Stimulated activated naive B cell treated with anti-CD40 and anti-IgM and Interleukin-4, amounts not matched to agents 10 μg/mL and 1 μg/mL and 100 μg/mL, for 72 hours (primary cell): ENCODE measurements around the gene CPEB4.
A peak's percentile ranks its signal among the peaks of the same experiment; 100 is the strongest.

Experiments used
- ATAC-seq, 2 donors: fragments of 150-1000 bp; cut with Tn5 transposase; replicated peaks; 2 replicates each; pipeline ENCODE4 v1.10.0; 2021; ENCODE audit warnings: moderate library complexity in 1 of 2
- DNase-seq: peaks from one replicate; pipeline ENCODE4 v3.0.0; 2021
- H3K27ac Mint-ChIP-seq: one replicate; pipeline ENCODE4 v1.8.0; 2022; ENCODE audit warnings: mild to moderate bottlenecking, mixed read lengths
- H3K27me3 Mint-ChIP-seq, 2 donors: one replicate each; pipeline ENCODE4 v1.8.0; 2022; ENCODE audit warnings: mixed read lengths in 2 of 2
- H3K36me3 Mint-ChIP-seq, 2 donors: one replicate each; pipeline ENCODE4 v1.8.0; 2022; ENCODE audit warnings: mixed read lengths in 2 of 2, mild to moderate bottlenecking in 1 of 2
- H3K4me1 Mint-ChIP-seq, 2 donors: one replicate each; pipeline ENCODE4 v1.8.0; 2022; ENCODE audit warnings: mixed read lengths in 2 of 2, mild to moderate bottlenecking in 1 of 2
- H3K4me3 Mint-ChIP-seq, 2 donors: one replicate each; pipeline ENCODE4 v1.8.0; 2022; ENCODE audit warnings: mild to moderate bottlenecking in 2 of 2, mixed read lengths in 2 of 2, moderate library complexity in 1 of 2
- H3K9me3 Mint-ChIP-seq, 2 donors: one replicate each; pipeline ENCODE4 v1.8.0; 2022; ENCODE audit warnings: mixed read lengths in 2 of 2, mild to moderate bottlenecking in 1 of 2

Gene CPEB4

DNA sequence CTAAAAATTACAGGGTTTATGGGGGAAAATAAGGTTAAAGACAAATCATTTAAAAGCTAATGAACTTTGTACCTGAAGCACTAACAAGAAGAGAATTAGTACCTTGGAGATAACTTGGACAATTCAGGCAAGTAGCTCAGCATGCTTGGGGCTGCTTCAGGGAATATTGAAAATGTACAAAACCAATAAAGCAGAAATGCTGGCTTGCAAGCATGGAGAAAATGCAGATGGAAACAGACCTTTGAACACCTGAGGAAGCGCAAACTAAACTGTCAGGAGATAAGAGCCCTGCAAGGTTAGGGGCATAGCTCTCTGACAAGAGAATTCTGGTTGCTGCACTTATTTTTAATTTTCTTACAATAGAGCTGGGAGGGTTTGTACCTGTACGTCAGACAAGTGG lies 58.2 kb downstream of the CPEB4 start:
- H3K4me3 Mint-ChIP-seq = no peak overlapping the region
- H3K4me1 Mint-ChIP-seq = peaks cover 2 to 12% of the 10 kb centered on the region in 2 donors
- no peak for DNase-seq
- H3K36me3 Mint-ChIP-seq = peaks cover 28 to 38% of the 10 kb centered on the region in 2 donors
- no peaks in the 10 kb centered on the region for H3K9me3 Mint-ChIP-seq
- H3K27ac Mint-ChIP-seq = no peak overlapping the region
- H3K27me3 Mint-ChIP-seq = no peaks in the 10 kb centered on the region
- ATAC-seq = no peak

DNA sequence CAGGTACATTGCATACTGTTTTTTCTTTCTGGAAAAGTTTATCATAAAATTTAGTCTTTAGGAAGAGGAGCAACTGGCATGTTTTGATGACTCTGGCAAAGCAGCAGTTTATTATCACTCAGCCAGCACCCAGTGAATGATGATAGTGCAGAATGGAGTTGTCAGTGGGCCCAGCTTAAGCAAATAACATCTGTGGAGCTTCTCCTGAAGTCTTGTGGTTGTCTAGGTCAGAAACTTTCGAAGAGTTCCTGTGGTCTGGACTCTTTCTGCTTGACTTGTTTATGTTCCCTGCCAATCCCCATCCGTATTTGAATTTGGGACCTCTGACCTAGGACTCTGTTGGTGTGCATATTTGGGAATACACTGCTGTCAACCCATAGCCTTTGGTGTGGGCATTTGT lies 62.7 kb downstream of the CPEB4 start:
- H3K36me3 Mint-ChIP-seq = peaks cover 43 to 57% of the 10 kb centered on the region in 2 donors

DNA sequence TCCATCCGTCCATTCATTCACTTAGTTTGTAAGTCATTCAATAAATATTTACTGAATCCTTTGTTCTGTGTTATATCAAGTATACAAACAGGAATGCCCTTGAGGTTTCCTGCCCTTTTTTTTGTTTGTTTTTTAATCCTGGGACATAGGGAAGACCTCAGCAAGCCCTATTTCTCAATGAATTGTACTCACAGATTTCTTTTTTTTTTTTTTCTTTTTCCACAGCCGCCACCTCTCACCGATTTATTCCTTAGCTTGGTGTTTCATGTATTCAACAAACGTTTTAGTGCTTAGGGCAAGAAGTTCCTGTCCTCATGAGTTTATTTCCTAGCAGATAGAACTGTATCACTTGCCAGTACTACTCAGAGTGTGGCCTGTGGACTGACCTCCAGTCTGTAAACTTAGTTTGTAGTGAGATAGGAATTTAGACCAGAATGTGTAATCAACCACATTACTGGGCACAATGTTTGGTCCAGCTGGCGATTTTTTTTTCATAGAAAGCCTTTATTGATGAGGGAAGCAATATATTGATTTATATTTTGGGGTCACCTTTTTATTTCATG lies 65.5 kb downstream of the CPEB4 start:
- Mint-ChIP-seq H3K27ac (no peak overlapping the region), H3K4me1 (peaks cover 0 to 5% of the 10 kb centered on the region in 2 donors), H3K27me3 (no peaks in the 10 kb centered on the region), H3K4me3 (no peak overlapping the region), H3K9me3 (no peaks in the 10 kb centered on the region), H3K36me3 (peaks cover 31 to 45% of the 10 kb centered on the region in 2 donors)
- DNase-seq (no peak), ATAC-seq (no peak)

More for the DNA sequence above, 62.7 kb downstream of the CPEB4 start:
- Mint-ChIP-seq H3K27me3 (no peaks in the 10 kb centered on the region), H3K4me1 (peaks cover 0 to 6% of the 10 kb centered on the region in 2 donors), H3K27ac (no peak overlapping the region), H3K4me3 (no peak overlapping the region), H3K9me3 (no peaks in the 10 kb centered on the region)
- ATAC-seq (no peak), DNase-seq (no peak)

DNA sequence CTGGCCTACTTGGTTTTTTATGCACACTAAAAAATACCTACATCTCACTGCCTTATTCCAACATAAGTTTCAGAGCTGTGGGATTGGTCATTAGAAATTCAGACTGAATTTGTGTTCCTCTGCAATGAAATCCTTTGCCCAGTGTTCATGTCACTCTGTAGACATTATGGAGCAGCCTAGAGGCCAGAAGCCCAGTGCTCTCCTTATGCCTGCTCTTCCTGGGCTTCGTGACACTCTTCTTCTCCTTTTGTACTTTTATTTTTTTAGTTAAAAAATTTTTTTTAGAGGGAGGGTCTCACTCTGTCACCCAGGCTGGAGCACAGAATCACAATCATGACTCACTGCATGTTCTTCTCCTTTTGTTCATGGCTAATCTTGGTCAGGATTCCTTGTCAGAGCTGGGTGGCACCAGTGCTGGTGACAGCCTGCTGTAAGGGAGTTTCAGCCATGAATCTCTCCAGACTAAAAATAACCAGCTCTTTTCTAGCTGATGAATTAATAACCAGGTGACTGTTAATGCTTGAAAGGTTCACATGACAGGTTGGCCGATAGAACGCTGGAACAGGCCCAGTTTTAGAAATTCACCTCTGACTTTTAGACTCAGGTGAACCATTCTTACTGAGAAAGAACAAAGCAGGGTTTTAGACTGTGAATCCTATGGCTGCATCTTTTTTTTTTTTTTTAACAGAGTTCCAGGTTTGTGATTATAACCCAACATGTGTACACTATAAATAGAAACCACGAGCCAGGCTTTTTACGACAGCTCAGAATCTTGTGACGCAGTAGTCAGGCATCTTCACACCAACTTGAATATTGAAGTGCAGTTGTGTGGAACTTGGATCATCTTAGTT lies 66.7 kb downstream of the CPEB4 start:
- Mint-ChIP-seq H3K4me3 (no peak overlapping the region), H3K9me3 (no peaks in the 10 kb centered on the region), H3K27ac (peak overlapping the region; percentile 44), H3K27me3 (no peaks in the 10 kb centered on the region), H3K36me3 (peaks cover 26 to 37% of the 10 kb centered on the region in 2 donors), H3K4me1 (peaks cover 0 to 5% of the 10 kb centered on the region in 2 donors)
- ATAC-seq (no peak), DNase-seq (no peak)

DNA sequence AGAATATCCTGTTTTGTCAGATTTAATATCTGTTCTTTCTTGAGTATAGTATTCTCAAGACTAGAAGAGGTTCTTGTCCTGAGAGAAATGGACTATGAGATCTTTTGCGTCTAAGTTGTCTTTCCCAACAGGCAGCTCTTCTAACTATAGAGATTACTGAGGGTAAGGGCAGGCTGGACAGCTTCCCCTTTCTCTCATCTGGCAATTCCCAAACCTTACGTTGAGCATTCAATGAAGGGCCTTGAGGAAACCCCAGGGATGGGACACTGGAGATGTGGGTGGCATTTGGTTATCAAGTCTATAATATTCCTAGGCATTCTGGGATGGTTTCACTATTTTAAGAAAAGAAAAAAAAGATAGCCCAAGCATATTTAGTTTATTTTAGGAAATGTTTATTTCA lies 72.8 kb downstream of the CPEB4 start:
- Mint-ChIP-seq H3K27me3 (no peaks in the 10 kb centered on the region), H3K27ac (no peak overlapping the region), H3K36me3 (peaks cover 8 to 17% of the 10 kb centered on the region in 2 donors), H3K4me3 (no peak overlapping the region), H3K4me1 (peaks cover 5% of the 10 kb centered on the region in 2 donors), H3K9me3 (no peaks in the 10 kb centered on the region)
- no peak for ATAC-seq
- DNase-seq = no peak

DNA sequence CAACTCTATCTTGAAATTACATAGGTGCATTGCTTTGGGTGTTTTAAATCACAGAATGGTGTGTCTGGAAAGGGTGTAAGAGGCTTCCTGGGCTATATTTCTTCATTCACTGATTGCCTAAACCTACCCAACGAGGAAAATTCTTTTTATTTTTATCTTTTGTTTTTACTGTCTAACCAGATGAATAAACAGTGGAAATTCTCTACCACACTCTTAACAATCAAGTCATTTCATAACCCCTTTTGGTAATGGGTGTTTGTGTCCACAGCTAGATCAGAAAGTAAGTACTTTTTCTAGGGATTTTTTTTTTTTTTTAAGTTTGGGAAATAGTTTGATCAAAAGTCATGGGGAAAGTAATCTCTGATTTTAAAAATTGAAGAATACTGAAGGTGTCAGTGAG lies 73.3 kb downstream of the CPEB4 start:
- Mint-ChIP-seq H3K36me3 (peaks cover 5 to 14% of the 10 kb centered on the region in 2 donors), H3K4me1 (peaks cover 5% of the 10 kb centered on the region in 2 donors), H3K9me3 (no peaks in the 10 kb centered on the region), H3K27ac (no peak overlapping the region), H3K27me3 (no peaks in the 10 kb centered on the region), H3K4me3 (no peak overlapping the region)
- DNase-seq (no peak), ATAC-seq (no peak)

DNA sequence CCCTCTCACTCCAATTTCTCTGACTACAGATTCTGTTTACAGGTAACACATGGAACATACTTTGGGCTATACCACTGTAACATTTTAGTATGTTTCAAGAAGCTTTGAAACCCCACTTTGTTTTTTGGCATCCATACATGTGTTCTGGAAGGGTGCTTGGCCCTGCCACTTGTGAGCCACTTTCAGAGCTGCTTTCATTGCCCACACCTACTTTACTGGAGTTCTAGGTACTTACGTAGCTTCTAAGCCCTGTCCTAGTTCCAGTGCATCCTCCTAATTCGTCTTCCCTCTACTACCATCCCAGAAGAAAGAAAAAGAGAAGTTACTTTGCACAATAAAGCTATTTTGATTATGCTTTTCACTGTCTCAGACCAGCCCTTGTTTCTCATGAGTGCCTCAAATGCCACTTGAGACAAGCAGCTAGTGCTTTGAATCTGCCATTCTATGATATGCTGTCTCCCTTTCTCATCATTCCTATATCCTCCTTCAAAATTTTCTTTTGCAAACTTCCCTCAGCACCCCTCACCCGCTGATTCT lies 74.4 kb downstream of the CPEB4 start:
- H3K4me3 Mint-ChIP-seq = no peak overlapping the region
- H3K27ac Mint-ChIP-seq = no peak overlapping the region
- no peak for ATAC-seq

DNA sequence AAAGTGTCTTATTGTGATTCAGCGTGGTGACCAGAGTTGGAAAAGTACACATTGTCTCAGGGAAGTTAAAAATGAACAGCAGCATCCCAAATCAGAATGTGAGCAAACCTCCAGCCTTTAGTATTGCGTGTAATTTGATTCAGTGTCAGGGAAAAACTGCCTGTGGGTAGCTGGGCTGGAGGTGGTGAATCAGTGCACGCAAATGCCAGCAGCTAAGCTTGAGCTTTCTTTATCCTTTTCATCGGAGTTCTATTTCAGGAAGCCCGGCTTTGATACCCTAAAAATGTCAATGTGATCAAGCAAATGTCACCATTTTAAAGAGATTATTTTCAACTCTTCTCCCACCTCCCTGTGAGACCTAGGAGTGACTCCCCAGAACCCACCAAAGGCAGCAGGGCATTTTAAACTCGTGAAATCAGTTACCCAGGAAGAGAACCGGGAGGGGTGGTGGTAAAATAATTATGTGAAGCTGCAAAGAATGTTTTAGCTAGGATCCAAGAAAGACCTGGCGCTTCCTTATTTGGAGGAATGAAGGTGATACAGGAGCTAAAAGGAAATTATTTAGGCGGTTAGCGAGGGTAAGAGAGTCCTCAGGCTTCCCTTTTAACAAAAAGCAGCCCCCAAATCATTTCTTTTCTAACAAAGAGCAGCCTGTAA lies 75.2 kb downstream of the CPEB4 start:
- ATAC-seq (no peak), DNase-seq (no peak)
- H3K36me3 Mint-ChIP-seq = peaks cover 3 to 8% of the 10 kb centered on the region in 2 donors
- no peaks in the 10 kb centered on the region for H3K27me3 Mint-ChIP-seq
- H3K4me1 Mint-ChIP-seq = peaks cover 0 to 5% of the 10 kb centered on the region in 2 donors
- no peaks in the 10 kb centered on the region for H3K9me3 Mint-ChIP-seq
- H3K27ac Mint-ChIP-seq = no peak overlapping the region
- H3K4me3 Mint-ChIP-seq = no peak overlapping the region

More for the DNA sequence above, 74.4 kb downstream of the CPEB4 start:
- Mint-ChIP-seq H3K4me1 (peaks cover 5% of the 10 kb centered on the region in 2 donors), H3K36me3 (peaks cover 3 to 14% of the 10 kb centered on the region in 2 donors), H3K9me3 (no peaks in the 10 kb centered on the region), H3K27me3 (no peaks in the 10 kb centered on the region)
- DNase-seq = no peak

DNA sequence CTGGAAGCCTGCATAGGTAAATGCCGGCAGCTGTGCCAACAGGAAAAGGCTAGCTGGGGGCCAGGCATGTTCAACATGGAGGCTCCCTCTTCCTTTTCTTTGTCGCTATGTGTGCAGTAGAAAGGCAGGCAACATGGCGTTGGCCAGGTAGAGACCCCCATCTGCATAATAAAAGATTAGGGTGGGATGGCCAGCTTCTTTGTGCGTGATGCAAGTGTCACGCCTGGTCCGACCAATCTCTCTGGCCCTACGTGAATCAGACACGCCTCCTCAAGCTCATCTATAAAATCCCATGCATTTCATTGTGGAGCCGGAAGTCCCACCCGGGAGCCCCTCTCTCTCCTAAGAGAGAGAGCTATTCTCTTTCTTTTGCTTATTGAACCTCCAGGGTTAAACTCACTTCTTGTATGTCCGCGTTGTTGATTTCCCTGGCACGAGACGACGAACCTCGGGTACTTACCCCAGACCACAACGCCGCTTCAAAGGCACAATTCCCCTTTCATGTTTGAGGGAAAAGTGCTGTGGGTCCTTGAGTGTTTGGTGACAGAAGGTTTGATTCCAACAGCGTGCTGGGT lies 75.8 kb downstream of the CPEB4 start:
- Mint-ChIP-seq H3K36me3 (peaks cover 3 to 8% of the 10 kb centered on the region in 2 donors), H3K27me3 (peaks cover 0 to 1% of the 10 kb centered on the region in 2 donors), H3K27ac (peak overlapping the region; percentile 51), H3K4me3 (no peak overlapping the region), H3K4me1 (peaks cover 0 to 5% of the 10 kb centered on the region in 2 donors), H3K9me3 (no peaks in the 10 kb centered on the region)
- no peak for ATAC-seq
- no peak for DNase-seq

DNA sequence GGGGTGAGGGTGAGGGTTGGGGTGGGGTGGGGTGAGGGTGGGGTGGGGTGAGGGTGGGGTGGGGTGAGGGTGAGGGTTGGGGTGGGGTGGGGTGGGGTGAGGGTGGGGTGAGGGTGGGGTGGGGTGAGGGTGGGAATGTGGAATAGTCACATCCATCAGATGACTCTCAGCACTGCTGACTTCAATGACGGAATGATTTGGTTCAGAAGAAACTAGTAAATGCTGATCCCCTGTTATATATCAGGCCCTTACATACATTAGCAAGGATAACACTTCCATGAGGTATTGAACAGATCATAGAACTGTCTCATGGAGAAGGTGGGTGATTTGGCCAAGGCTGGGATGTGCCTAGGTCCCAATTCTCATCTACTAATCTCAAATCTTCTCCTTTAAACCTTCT lies 76.4 kb downstream of the CPEB4 start:
- H3K4me1 Mint-ChIP-seq = peaks cover 0 to 5% of the 10 kb centered on the region in 2 donors
- H3K27ac Mint-ChIP-seq = no peak overlapping the region
- H3K27me3 Mint-ChIP-seq = peaks cover 5% of the 10 kb centered on the region in 2 donors
- H3K36me3 Mint-ChIP-seq = peaks cover 3 to 8% of the 10 kb centered on the region in 2 donors
- no peaks in the 10 kb centered on the region for H3K9me3 Mint-ChIP-seq
- DNase-seq = no peak
- H3K4me3 Mint-ChIP-seq = no peak overlapping the region
- no peak for ATAC-seq

DNA sequence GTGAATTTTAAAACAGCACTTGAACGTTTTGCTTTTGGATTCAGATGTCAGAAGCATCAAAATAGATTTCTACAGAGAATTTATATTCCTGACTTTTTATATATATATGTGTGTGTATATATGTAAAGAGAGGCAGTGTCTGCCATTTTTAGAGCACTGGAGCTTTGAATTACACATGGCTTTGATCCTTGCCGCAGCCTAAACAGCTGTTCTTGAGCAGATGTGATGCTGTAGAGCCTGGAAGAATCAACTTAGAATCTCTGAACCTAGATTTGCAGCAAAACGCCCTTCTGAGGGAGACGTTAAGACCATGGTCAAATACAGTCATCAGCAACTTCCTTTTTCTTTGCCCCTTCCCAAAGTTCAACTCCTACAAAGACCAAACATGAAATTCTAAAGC lies 79.1 kb downstream of the CPEB4 start:
- Mint-ChIP-seq H3K36me3 (peaks cover 3 to 8% of the 10 kb centered on the region in 2 donors), H3K4me1 (peaks cover 0 to 5% of the 10 kb centered on the region in 2 donors), H3K27ac (no peak overlapping the region), H3K4me3 (no peak overlapping the region), H3K9me3 (no peaks in the 10 kb centered on the region), H3K27me3 (peaks cover 14 to 15% of the 10 kb centered on the region in 2 donors)
- ATAC-seq (no peak), DNase-seq (no peak)

DNA sequence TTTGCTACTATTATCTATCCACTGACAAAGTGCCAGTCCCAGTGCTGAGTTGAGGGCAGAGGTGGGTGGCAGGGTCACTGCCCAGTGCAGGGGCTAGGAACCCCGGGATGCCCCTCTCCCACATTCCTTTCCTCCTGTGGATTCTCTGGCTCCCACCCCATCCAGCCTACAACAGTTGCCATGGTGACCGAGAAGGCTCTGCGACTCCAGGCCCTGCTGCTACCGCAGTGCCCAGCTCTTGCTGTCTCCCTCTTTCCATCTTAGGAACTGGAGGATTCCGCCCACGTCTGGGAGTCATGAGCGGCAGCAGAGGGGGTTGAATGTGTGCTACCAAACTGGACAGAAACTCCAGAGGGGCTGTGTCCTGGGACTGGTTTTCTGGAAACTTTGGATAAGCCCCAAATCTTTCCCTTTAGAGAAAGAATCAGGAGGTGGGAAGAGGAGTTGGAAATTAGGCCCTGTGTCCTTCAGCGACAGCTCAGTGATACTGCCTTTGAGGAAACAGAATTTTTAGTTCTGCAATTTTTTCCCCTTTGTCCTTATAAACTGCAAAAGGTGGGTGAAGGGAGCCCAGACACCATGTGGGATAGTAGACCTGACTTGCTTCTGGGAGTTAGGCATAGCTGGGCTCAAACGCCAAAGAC lies 80.1 kb downstream of the CPEB4 start:
- no peaks in the 10 kb centered on the region for H3K36me3 Mint-ChIP-seq
- no peak overlapping the region for H3K4me3 Mint-ChIP-seq
- H3K27ac Mint-ChIP-seq = no peak overlapping the region
- peaks cover 4 to 6% of the 10 kb centered on the region in 2 donors for H3K4me1 Mint-ChIP-seq
- H3K9me3 Mint-ChIP-seq = no peaks in the 10 kb centered on the region
- DNase-seq = no peak
- ATAC-seq = no peak
- H3K27me3 Mint-ChIP-seq = peaks cover 19 to 21% of the 10 kb centered on the region in 2 donors

DNA sequence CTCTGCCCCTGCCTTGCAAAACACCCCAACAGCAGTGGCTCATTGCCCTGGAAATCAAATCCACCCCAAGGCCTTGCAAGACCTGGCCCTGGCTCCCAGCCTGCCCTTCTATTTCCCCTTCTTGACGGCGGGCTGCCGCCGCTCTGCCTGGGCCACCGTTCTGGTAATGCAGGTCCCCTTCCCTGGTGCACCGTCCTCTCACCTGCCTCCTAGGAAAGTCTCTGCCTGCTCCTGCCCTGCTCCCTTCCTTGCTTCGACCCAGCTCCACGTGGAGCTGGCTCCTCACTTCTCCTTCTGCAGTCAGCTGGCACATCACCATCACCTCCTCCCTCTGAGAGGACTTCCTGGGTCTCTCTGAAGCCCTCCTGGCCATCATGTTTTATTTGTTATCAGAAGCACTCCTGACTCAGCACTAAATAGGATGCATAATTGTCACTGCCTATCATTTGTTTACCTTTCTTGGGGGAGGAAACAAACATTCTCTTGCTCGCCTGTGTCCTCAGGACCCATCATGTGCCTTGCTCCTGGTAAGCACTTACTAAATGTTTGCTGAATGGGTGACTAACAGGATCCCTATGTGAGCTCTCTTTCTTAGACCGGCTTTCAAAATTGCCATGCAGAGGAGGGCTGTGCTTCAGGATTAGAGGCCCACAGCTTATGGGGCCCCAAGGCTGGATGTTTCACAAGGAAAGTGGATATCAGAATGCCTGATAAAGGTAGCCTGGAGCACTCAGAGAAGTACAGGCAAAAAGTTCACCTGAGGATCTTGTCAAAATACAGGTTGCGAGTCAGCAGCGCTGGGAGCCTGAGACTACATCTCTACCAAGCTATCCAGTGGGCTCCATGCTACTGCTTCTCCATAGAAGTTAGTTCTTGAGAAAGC lies 81.3 kb downstream of the CPEB4 start:
- Mint-ChIP-seq H3K4me1 (peaks cover 4 to 13% of the 10 kb centered on the region in 2 donors), H3K27me3 (peaks cover 28 to 32% of the 10 kb centered on the region in 2 donors), H3K27ac (no peak overlapping the region), H3K36me3 (no peaks in the 10 kb centered on the region), H3K9me3 (no peaks in the 10 kb centered on the region), H3K4me3 (no peak overlapping the region)
- no peak for ATAC-seq
- DNase-seq = no peak
